Right atrium auricular region (tissue), 2 donors: ENCODE measurements around the gene LUC7L3. TPM values are rescaled to one million over a fixed set of nuclear protein-coding genes. Genes with fewer than 3 reads are reported as not detected.

Experiments used
- DNase-seq: peaks from one replicate; pipeline ENCODE4 v3.0.0-alpha.2; 2019; ENCODE audit warnings: low spot score
- H3K27ac ChIP-seq, 2 donors: fragments of 200-600 bp; sonication (generic); 1 replicate in 1 of 2; 2 replicates in 1 of 2; pipeline ENCODE4 v1.5.1; 2016 to 2019
- H3K27me3 ChIP-seq, 2 donors: fragments of 200-600 bp; sonication (generic); one replicate each; pipeline versions ENCODE4 v1.5.1 to v1.6.0; 2017 to 2019
- H3K36me3 ChIP-seq: fragments of 200-600 bp; sonication (generic); one replicate; pipeline ENCODE4 v1.5.1; 2016
- H3K4me1 ChIP-seq, 2 donors: fragments of 200-600 bp; sonication (generic); one replicate each; pipeline versions ENCODE4 v1.5.1 to v1.6.0; 2017 to 2019
- H3K4me3 ChIP-seq, 2 donors: fragments of 200-600 bp; sonication (generic); 1 replicate in 1 of 2; 2 replicates in 1 of 2; pipeline ENCODE4 v1.5.1; 2017 to 2019; ENCODE audit warnings: mild to moderate bottlenecking in 1 of 2, moderate library complexity in 1 of 2
- H3K9me3 ChIP-seq, 2 donors: fragments of 200-600 bp; sonication (generic); one replicate each; pipeline ENCODE4 v1.5.1; 2019
- total RNA-seq, 2 donors: library from RNA; depleted of rRNA; stranded (reverse); fragments of >200 nt; gene quantifications; one replicate each; pipeline ENCODE4 v1.1.0, GENCODE V29; 2016
- TF ChIP-seq, protein P1 (sequence below), 2 donors: fragments of 200-600 bp; sonication (generic); IDR thresholded peaks; one replicate each; pipeline ENCODE4 v1.5.1; 2019; ENCODE audit warnings: antibody characterized with exemption in 2 of 2

Gene LUC7L3
- total RNA-seq, 2 donors from 2014 or later: 19.6 to 31.3 TPM

GRCh38 chr17:50731575-50732460 lies 12.4 kb downstream of the LUC7L3 start:
- DNase-seq: no peak
- no peaks in the 10 kb centered on the region for H3K36me3 ChIP-seq

GRCh38 chr17:50735287-50735686 lies 15.9 kb downstream of the LUC7L3 start:
- TF ChIP-seq, protein P1, sequence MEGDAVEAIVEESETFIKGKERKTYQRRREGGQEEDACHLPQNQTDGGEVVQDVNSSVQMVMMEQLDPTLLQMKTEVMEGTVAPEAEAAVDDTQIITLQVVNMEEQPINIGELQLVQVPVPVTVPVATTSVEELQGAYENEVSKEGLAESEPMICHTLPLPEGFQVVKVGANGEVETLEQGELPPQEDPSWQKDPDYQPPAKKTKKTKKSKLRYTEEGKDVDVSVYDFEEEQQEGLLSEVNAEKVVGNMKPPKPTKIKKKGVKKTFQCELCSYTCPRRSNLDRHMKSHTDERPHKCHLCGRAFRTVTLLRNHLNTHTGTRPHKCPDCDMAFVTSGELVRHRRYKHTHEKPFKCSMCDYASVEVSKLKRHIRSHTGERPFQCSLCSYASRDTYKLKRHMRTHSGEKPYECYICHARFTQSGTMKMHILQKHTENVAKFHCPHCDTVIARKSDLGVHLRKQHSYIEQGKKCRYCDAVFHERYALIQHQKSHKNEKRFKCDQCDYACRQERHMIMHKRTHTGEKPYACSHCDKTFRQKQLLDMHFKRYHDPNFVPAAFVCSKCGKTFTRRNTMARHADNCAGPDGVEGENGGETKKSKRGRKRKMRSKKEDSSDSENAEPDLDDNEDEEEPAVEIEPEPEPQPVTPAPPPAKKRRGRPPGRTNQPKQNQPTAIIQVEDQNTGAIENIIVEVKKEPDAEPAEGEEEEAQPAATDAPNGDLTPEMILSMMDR (IDR thresholded peaks at IDR 0.05): no peak
- Histone ChIP-seq H3K9me3 (no peaks in the 10 kb centered on the region), H3K36me3 (peaks cover 17% of the 10 kb centered on the region), H3K27me3 (no peaks in the 10 kb centered on the region), H3K4me1 (peaks cover 0 to 37% of the 10 kb centered on the region in 2 donors), H3K4me3 (no peak overlapping the region), H3K27ac (no peak overlapping the region)
- no peak for DNase-seq

More at GRCh38 chr17:50731575-50732460, 12.4 kb downstream of the LUC7L3 start:
- H3K4me3 ChIP-seq: no peak overlapping the region
- no peaks in the 10 kb centered on the region for H3K9me3 ChIP-seq
- no peak overlapping the region for H3K27ac ChIP-seq
- peaks cover 0 to 55% of the 10 kb centered on the region in 2 donors for H3K4me1 ChIP-seq
- H3K27me3 ChIP-seq: no peaks in the 10 kb centered on the region
- TF ChIP-seq, protein P1 (IDR thresholded peaks at IDR 0.05): no peak

DNA sequence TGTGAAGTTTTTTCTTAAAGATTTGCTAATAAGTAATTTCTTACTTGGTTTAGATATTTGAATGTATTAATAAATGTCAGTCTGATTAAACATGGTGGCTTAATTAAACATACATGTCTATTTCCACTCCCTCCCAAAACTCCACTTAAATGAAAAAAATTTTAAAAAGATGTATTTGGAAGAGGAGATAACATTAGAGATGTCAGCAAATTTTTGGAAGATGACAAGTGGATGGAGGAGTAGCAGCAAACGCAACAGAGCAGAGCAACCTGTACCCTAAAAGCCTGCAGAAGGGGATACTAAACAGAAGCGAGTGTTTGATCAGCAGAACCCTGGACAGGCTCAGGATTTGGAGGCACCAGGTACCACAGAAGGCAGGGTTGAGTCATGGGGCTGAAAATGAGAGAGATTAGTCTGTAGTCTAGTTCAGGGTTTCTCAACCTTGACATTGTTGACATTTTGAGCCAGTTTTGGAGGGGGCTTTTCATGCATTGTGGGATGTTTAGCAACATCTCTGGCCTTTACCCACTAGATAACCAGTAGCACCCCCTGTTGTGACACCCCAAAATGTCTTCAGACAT lies 17.8 kb downstream of the LUC7L3 start:
- Histone ChIP-seq H3K27ac (no peak overlapping the region), H3K4me1 (peaks cover 0 to 18% of the 10 kb centered on the region in 2 donors), H3K9me3 (no peaks in the 10 kb centered on the region), H3K36me3 (peaks cover 36% of the 10 kb centered on the region), H3K4me3 (no peak overlapping the region), H3K27me3 (no peaks in the 10 kb centered on the region)
- DNase-seq: no peak
- TF ChIP-seq, protein P1 (IDR thresholded peaks at IDR 0.05): no peak

DNA sequence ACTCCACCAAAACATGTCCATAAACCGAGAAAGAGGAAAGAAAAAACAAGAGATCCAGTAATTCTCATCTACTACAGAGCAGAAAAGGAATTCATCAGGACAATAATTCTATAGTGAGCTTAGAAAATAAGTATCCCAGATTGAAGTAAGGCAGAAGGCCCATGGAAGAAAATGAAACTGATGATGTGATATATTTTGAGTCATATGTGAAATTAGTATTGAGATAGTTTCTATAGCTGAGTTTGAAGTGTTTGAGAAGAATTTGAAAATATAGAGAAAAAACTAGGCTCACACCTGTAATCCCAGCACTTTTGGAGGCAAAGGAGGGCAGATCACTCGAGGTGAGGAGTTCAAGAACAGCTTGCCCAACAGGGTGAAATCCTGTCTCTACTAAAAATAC lies 19.7 kb downstream of the LUC7L3 start:
- Histone ChIP-seq H3K4me1 (peaks cover 0 to 15% of the 10 kb centered on the region in 2 donors), H3K27ac (no peak overlapping the region), H3K36me3 (peaks cover 55% of the 10 kb centered on the region), H3K9me3 (no peaks in the 10 kb centered on the region), H3K27me3 (no peaks in the 10 kb centered on the region), H3K4me3 (no peak overlapping the region)
- TF ChIP-seq, protein P1 (IDR thresholded peaks at IDR 0.05): no peak
- no peak for DNase-seq

- Histone ChIP-seq H3K4me1 (no peaks in the 10 kb centered on the region), H3K36me3 (peaks cover 97% of the 10 kb centered on the region), H3K27ac (no peak overlapping the region), H3K27me3 (no peaks in the 10 kb centered on the region), H3K9me3 (no peaks in the 10 kb centered on the region), H3K4me3 (no peak overlapping the region)
- TF ChIP-seq, protein P1 (IDR thresholded peaks at IDR 0.05): no peak
- no peak for DNase-seq
These were observed 26.2 kb downstream of the LUC7L3 start for GRCh38 chr17:50745631-50746030.
